ENCODE data around the gene NRAS.

NRAS gene

DNA sequence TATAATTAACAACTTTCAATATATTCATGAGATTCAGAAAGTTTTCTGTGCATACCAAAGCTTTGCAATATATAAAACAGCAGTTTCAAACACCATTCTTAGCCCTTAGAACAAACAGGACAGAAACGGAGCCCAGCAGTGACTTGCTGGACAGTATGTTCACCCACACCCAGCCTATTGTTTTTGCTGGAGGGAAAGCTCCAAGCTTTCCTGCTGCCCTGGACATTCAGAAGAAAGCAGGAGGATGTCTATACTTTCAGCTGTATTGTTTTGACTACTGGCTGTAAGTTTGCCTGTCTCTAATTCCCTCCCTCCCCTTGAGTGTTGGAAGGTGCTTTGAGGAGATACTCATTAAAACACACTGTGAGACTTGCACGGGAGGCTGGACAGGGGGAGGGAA lies 56.3 kb downstream of the NRAS start:
- no peak overlapping the region for H3K27ac ChIP-seq (ENCODE audit: low read depth, low read length)
- TF ChIP-seq, protein P1, sequence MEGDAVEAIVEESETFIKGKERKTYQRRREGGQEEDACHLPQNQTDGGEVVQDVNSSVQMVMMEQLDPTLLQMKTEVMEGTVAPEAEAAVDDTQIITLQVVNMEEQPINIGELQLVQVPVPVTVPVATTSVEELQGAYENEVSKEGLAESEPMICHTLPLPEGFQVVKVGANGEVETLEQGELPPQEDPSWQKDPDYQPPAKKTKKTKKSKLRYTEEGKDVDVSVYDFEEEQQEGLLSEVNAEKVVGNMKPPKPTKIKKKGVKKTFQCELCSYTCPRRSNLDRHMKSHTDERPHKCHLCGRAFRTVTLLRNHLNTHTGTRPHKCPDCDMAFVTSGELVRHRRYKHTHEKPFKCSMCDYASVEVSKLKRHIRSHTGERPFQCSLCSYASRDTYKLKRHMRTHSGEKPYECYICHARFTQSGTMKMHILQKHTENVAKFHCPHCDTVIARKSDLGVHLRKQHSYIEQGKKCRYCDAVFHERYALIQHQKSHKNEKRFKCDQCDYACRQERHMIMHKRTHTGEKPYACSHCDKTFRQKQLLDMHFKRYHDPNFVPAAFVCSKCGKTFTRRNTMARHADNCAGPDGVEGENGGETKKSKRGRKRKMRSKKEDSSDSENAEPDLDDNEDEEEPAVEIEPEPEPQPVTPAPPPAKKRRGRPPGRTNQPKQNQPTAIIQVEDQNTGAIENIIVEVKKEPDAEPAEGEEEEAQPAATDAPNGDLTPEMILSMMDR (IDR thresholded peaks at IDR 0.05; ENCODE audit: insufficient read depth, low read length, poor library complexity, severe bottlenecking), result no peak
- H3K36me3 ChIP-seq (ENCODE audit: low read length), result no peaks in the 10 kb centered on the region
- H3K79me2 ChIP-seq (ENCODE audit: insufficient read depth, low read length), result no peaks in the 10 kb centered on the region
- H4K20me1 ChIP-seq (ENCODE audit: low read depth, low read length), result no peaks in the 10 kb centered on the region
- H3F3A ChIP-seq (ENCODE audit: insufficient read depth), result no peaks in the 10 kb centered on the region
- no peak overlapping the region for H2AFZ ChIP-seq (ENCODE audit: low read depth, low read length, severe bottlenecking)
- no peaks in the 10 kb centered on the region for H3K9me2 ChIP-seq (replicated peaks; ENCODE audit: insufficient read depth, low read length)
- no peak overlapping the region for H3K4me2 ChIP-seq (ENCODE audit: low read depth, low read length, poor library complexity, severe bottlenecking)
- no peaks in the 10 kb centered on the region for H3K9me3 ChIP-seq (ENCODE audit: insufficient read depth, low read length)
- H3K9ac ChIP-seq (ENCODE audit: low read length), result no peak overlapping the region
- H3K27me3 ChIP-seq (ENCODE audit: low read length), result no peaks in the 10 kb centered on the region
- no peak overlapping the region for H3K4me3 ChIP-seq (ENCODE audit: insufficient read depth, low read length, poor library complexity, severe bottlenecking)

Measured in SU-DHL-6 (cell line).